ENCODE results near the gene HSFX4.

DNA sequence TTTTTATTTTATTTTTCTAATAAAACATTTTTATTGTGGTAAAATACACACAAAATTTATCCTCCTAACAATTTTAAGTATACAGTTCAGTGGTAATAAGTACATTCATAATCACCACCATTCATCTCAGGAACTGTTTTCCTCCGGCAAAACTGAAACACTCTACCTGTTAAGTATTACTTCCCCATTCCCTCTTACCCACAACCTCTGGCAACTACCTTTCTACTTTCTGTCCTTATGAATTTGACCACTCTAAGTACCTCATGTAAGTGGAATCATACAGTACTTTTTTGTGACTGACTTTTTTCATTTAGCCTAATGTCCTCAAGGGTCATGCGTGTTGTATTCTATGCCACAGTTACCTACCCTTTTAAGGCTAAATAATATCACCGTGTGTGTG is 21.1 kb upstream of the HSFX4 start:
- TF ChIP-seq, protein P1, sequence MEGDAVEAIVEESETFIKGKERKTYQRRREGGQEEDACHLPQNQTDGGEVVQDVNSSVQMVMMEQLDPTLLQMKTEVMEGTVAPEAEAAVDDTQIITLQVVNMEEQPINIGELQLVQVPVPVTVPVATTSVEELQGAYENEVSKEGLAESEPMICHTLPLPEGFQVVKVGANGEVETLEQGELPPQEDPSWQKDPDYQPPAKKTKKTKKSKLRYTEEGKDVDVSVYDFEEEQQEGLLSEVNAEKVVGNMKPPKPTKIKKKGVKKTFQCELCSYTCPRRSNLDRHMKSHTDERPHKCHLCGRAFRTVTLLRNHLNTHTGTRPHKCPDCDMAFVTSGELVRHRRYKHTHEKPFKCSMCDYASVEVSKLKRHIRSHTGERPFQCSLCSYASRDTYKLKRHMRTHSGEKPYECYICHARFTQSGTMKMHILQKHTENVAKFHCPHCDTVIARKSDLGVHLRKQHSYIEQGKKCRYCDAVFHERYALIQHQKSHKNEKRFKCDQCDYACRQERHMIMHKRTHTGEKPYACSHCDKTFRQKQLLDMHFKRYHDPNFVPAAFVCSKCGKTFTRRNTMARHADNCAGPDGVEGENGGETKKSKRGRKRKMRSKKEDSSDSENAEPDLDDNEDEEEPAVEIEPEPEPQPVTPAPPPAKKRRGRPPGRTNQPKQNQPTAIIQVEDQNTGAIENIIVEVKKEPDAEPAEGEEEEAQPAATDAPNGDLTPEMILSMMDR (conservative IDR thresholded peaks at IDR 0.05 in 1 of 2, IDR thresholded peaks at IDR 0.05 in 1 of 2; ENCODE audit: low read depth in 1 of 2, low read length in 2 of 2), result no peak
- no peak for TF ChIP-seq EZH2 (IDR thresholded peaks at IDR 0.05; ENCODE audit: low read length, missing control alignments)

Measured in fibroblast of lung (primary cell).